ENCODE data around the gene CELF2. TPM values are rescaled to one million over a fixed set of nuclear protein-coding genes. Genes with fewer than 3 reads are reported as not detected.
"Not testable (repeated sequence)": the region's sequence is repeated elsewhere in the genome, so short reads cannot be mapped to it uniquely, and the experiment has no call there.

The CELF2 gene
- total and polyA plus RNA-seq, 2 of the 4 experiments (the other 2 are of a cell fraction): 3.5 to 6.6 TPM

DNA sequence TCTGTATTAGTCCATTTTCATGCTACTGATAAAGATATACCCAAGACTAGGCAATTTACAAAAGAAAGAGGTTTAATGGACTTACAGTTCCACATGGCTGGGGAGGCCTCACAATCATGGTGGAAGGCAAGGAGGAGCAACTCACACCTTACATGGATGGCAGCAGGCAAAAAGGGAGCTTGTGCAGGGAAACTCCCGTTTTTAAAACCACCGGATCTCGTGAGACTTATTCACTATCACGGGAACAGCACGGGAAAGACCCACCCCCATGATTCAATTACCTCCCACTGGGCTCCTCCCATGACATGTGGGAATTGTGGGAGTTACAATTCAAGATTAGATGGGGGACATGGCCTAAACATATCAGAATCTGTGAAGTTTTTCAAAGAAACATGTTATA lies 329.9 kb downstream of the CELF2 start:
- WGBS, 2 experiments (ENCODE audit: extremely low coverage in 2 of 2, insufficient read length in 1 of 2): no CpG with 5 or more reads among the region's 5 CpGs

More for the DNA sequence above, 329.9 kb downstream of the CELF2 start:
- H3K36me3 ChIP-seq (ENCODE audit: control insufficient read depth, insufficient read depth, low read length); H2BK15ac ChIP-seq (ENCODE audit: low read depth, low read length); in situ Hi-C loops (cut with MboI; ENCODE audit: low sequenced_read_pairs); H3K23ac ChIP-seq (ENCODE audit: low read depth, low read length); H3K4me2 ChIP-seq (ENCODE audit: low read depth, low read length); H3K56ac ChIP-seq (ENCODE audit: extremely low read depth, insufficient read depth, low read length); DNase-seq; H3K4me1 ChIP-seq (ENCODE audit: control insufficient read depth, insufficient read depth, low read length); H4K91ac ChIP-seq (ENCODE audit: insufficient read depth, low read depth, low read length); H3K18ac ChIP-seq (ENCODE audit: low read depth, low read length); H3K9ac ChIP-seq (ENCODE audit: low read depth, low read length); H2BK5ac ChIP-seq (ENCODE audit: low read depth, low read length, poor library complexity, severe bottlenecking); H3K27ac ChIP-seq (ENCODE audit: insufficient read depth, low read length); dilution Hi-C loops (cut with HindIII; ENCODE audit: low sequenced_read_pairs, unreplicated experiment); H3K79me1 ChIP-seq (ENCODE audit: low read depth in 1 of 2, low read length in 2 of 2); ATAC-seq (ENCODE audit: low read depth); POLR2A ChIA-PET (ENCODE audit: unreplicated experiment); H2AFZ ChIP-seq (replicated peaks; ENCODE audit: low read length, poor library complexity); H3K27me3 ChIP-seq (ENCODE audit: control insufficient read depth, insufficient read depth, low read length); H3K4ac ChIP-seq (ENCODE audit: low read depth, low read length); H4K20me1 ChIP-seq (ENCODE audit: insufficient read depth, low read length); H3K9me1 ChIP-seq (ENCODE audit: insufficient read depth, low read length); H3K14ac ChIP-seq (replicated peaks; ENCODE audit: low read depth, low read length); CTCF ChIA-PET; H2AK9ac ChIP-seq (replicated peaks; ENCODE audit: low read depth, low read length, poor library complexity); H2BK20ac ChIP-seq (ENCODE audit: low read depth, low read length); H3K9me3 ChIP-seq (ENCODE audit: control insufficient read depth, insufficient read depth, low read length); BruUV-seq (replicated peaks); H4K8ac ChIP-seq (ENCODE audit: low read depth in 2 of 2, low read length in 2 of 2); H3K4me3 ChIP-seq (ENCODE audit: insufficient read depth, low read depth, low read length); H4K5ac ChIP-seq (ENCODE audit: low read depth, low read length); intact Hi-C loops (cut with micrococcal nuclease); H2BK120ac ChIP-seq (ENCODE audit: low read depth, low read length); H2AK5ac ChIP-seq (ENCODE audit: low read depth, low read length): not testable (repeated sequence)
